Tibial artery (tissue), 4 donors: ENCODE results near the gene LRPPRC.

Experiments used
- DNase-seq, 2 donors: peaks; one replicate each; pipeline ENCODE4 v3.0.0-alpha.2; 2019
- H3K27ac ChIP-seq, 2 donors: fragments of 200-600 bp; sonication (generic) in 1 of 2; 1 replicate in 1 of 2; 2 replicates in 1 of 2; pipeline ENCODE4 v1.5.1; 2018 to 2019; ENCODE audit warnings: mild to moderate bottlenecking in 1 of 2
- H3K27me3 ChIP-seq, 2 donors: fragments of 200-600 bp; sonication (generic) in 1 of 2; one replicate each; pipeline versions ENCODE4 v1.5.1 to v1.6.0; 2016 to 2019
- H3K36me3 ChIP-seq, 3 donors: fragments of 200-600 bp; sonication (generic) in 2 of 3; one replicate each; pipeline ENCODE4 v1.5.1; 2016 to 2019; ENCODE audit warnings: mild to moderate bottlenecking in 2 of 3
- H3K4me1 ChIP-seq, 4 donors: fragments of 200-600 bp; sonication (generic) in 2 of 4; 1 replicate in 3 of 4; 2 replicates in 1 of 4; pipeline ENCODE4 v1.5.1; 2016 to 2019
- H3K4me3 ChIP-seq, 2 donors: fragments of 200-600 bp; sonication (generic) in 1 of 2; 1 replicate in 1 of 2; 2 replicates in 1 of 2; pipeline ENCODE4 v1.5.1; 2018 to 2019; ENCODE audit warnings: mild to moderate bottlenecking in 2 of 2
- H3K9me3 ChIP-seq, 3 donors: fragments of 200-600 bp; sonication (generic) in 1 of 3; one replicate each; pipeline ENCODE4 v1.5.1; 2016 to 2019
- CTCF ChIP-seq, 2 experiments: fragments of 200-600 bp in 1 of 2; fragments of 450-650 bp in 1 of 2; IDR thresholded peaks; one replicate each; pipeline ENCODE4 v1.5.1; 2017 to 2019; ENCODE audit warnings: antibody characterized with exemption in 2 of 2, mild to moderate bottlenecking in 1 of 2, moderate library complexity in 1 of 2
- intact Hi-C: fragments of 100-400 bp; cut with DNase I; formaldehyde crosslinking; loops from one replicate; pipeline ENCODE4 v1.15.0; 2023; ENCODE audit warnings: low total_unique reads

The LRPPRC gene

GRCh38 chr2:43942881-43943280, 52.9 kb downstream of the LRPPRC start:
- Histone ChIP-seq H3K4me1 (no peaks in the 10 kb centered on the region), H3K27ac (no peak overlapping the region), H3K4me3 (no peak overlapping the region), H3K9me3 (no peaks in the 10 kb centered on the region), H3K27me3 (no peaks in the 10 kb centered on the region), H3K36me3 (peaks cover 36 to 48% (median 47%) of the 10 kb centered on the region in 3 donors)
- no peak for DNase-seq
- intact Hi-C loops = no loop called here
- no peak for TF ChIP-seq CTCF (IDR thresholded peaks at IDR 0.05)

GRCh38 chr2:43941966-43942365, 53.8 kb downstream of the LRPPRC start:
- Histone ChIP-seq H3K36me3 (peaks cover 30 to 38% (median 37%) of the 10 kb centered on the region in 3 donors), H3K4me1 (no peaks in the 10 kb centered on the region), H3K9me3 (no peaks in the 10 kb centered on the region), H3K27me3 (no peaks in the 10 kb centered on the region), H3K4me3 (no peak overlapping the region), H3K27ac (no peak overlapping the region)
- DNase-seq = no peak
- intact Hi-C loops = no loop called here
- no peak for TF ChIP-seq CTCF (IDR thresholded peaks at IDR 0.05)

GRCh38 chr2:43941359-43941758, 54.4 kb downstream of the LRPPRC start:
- no peaks in the 10 kb centered on the region for H3K4me1 ChIP-seq
- intact Hi-C loops = no loop called here
- H3K27ac ChIP-seq = no peak overlapping the region
- no peak overlapping the region for H3K4me3 ChIP-seq
- no peaks in the 10 kb centered on the region for H3K27me3 ChIP-seq
- TF ChIP-seq CTCF (IDR thresholded peaks at IDR 0.05) = no peak
- peaks cover 24 to 32% (median 31%) of the 10 kb centered on the region in 3 donors for H3K36me3 ChIP-seq
- no peak for DNase-seq
- H3K9me3 ChIP-seq = no peaks in the 10 kb centered on the region

GRCh38 chr2:43939695-43940256, 56.0 kb downstream of the LRPPRC start:
- Histone ChIP-seq H3K36me3 (peaks cover 8 to 17% (median 15%) of the 10 kb centered on the region in 3 donors), H3K27ac (no peak overlapping the region), H3K4me1 (no peaks in the 10 kb centered on the region), H3K27me3 (no peaks in the 10 kb centered on the region), H3K4me3 (no peak overlapping the region), H3K9me3 (no peaks in the 10 kb centered on the region)
- no peak for TF ChIP-seq CTCF (IDR thresholded peaks at IDR 0.05)
- intact Hi-C loops = no loop called here
- DNase-seq = no peak

- H3K36me3 ChIP-seq = peaks cover 16 to 21% (median 21%) of the 10 kb centered on the region in 3 donors
- DNase-seq = no peak
- H3K4me1 ChIP-seq = no peaks in the 10 kb centered on the region
- TF ChIP-seq CTCF (IDR thresholded peaks at IDR 0.05) = no peak
- H3K9me3 ChIP-seq = no peaks in the 10 kb centered on the region
- intact Hi-C loops = no loop called here
- H3K27me3 ChIP-seq = no peaks in the 10 kb centered on the region
- no peak overlapping the region for H3K4me3 ChIP-seq
- no peak overlapping the region for H3K27ac ChIP-seq
These were observed 58.4 kb downstream of the LRPPRC start for GRCh38 chr2:43937269-43937820.
